H1 (cell line): ENCODE measurements around the gene NEUROD4. TPM values are rescaled to one million over a fixed set of nuclear protein-coding genes. Genes with fewer than 3 reads are reported as not detected.

ENCODE experiments used
- CTCF ChIA-PET: fragments of 300-600 bp; sonication (Branson Sonifier 250); formaldehyde crosslinking; loops from one replicate; lab custom pipeline; 2021; ENCODE audit not compliant: partially characterized antibody; lab: Charles Lee
- POLR2A ChIA-PET: fragments of 300-600 bp; sonication (Branson Sonifier 250); formaldehyde crosslinking; loops from one replicate; lab custom pipeline; 2021; ENCODE audit warnings: inconsistent platforms; ENCODE audit not compliant: partially characterized antibody; lab: Charles Lee
- DNase-seq, 2 experiments: peaks; one replicate each; pipeline versions ENCODE4 v3.0.0 to v3.0.0-alpha.2; 2010 to 2022; ENCODE audit warnings: low spot score in 2 of 2, low read depth in 1 of 2, mixed read lengths in 1 of 2
- FAIRE-seq: peaks from 2 replicates; lab custom pipeline; 2011; peaks lifted over from hg19 to GRCh38; lab: Jason Lieb, UNC
- H2AFZ ChIP-seq: 2 replicates; pipeline ENCODE4 v1.8.1; 2012; ENCODE audit warnings: low read length, inconsistent platforms
- H2AK5ac ChIP-seq: 2 replicates; pipeline ENCODE4 v1.6.1; 2013; ENCODE audit warnings: low read depth, low read length
- H2BK120ac ChIP-seq: replicated peaks from 2 replicates; pipeline ENCODE3; 2013; ENCODE audit warnings: low read depth, low read length, inconsistent platforms
- H2BK12ac ChIP-seq: 2 replicates; pipeline ENCODE4 v1.6.1; 2013; ENCODE audit warnings: low read depth, low read length
- H2BK15ac ChIP-seq: 2 replicates; pipeline ENCODE4 v1.6.1; 2013; ENCODE audit warnings: low read length
- H2BK20ac ChIP-seq: 2 replicates; pipeline ENCODE4 v1.6.1; 2013; ENCODE audit warnings: low read length
- H2BK5ac ChIP-seq: 2 replicates; pipeline ENCODE4 v1.6.1; 2013; ENCODE audit warnings: low read depth, low read length
- H3K14ac ChIP-seq: 2 replicates; pipeline ENCODE4 v1.6.1; 2013; ENCODE audit warnings: inconsistent platforms; ENCODE audit not compliant: insufficient read length
- H3K18ac ChIP-seq: 2 replicates; pipeline ENCODE4 v1.6.1; 2013; ENCODE audit warnings: low read length; ENCODE audit errors: extremely low read depth
- H3K23ac ChIP-seq: 2 replicates; pipeline ENCODE4 v1.6.1; 2013; ENCODE audit warnings: inconsistent platforms; ENCODE audit not compliant: insufficient read length
- H3K23me2 ChIP-seq: 2 replicates; pipeline ENCODE4 v1.6.1; 2013; ENCODE audit warnings: low read depth, low read length
- H3K27ac ChIP-seq: 2 replicates; pipeline ENCODE4 v1.6.1; 2011; ENCODE audit warnings: low read depth, low read length, inconsistent platforms
- H3K27me3 ChIP-seq, 4 experiments: replicated peaks in 1 of 4; 1 replicate in 1 of 4; 2 replicates in 3 of 4; pipeline versions ENCODE4 v1.6.1 to v1.8.1; 2011 to 2013; ENCODE audit warnings: low read length in 3 of 4, mild to moderate bottlenecking in 3 of 4, inconsistent platforms in 2 of 4, mixed read lengths in 2 of 4, moderate library complexity in 1 of 4; ENCODE audit not compliant: control insufficient read depth in 3 of 4, insufficient read depth in 3 of 4; ENCODE audit errors: extremely low read depth in 1 of 4
- H3K36me3 ChIP-seq, 4 experiments: 2 replicates each; pipeline versions ENCODE4 v1.6.1 to v1.8.1; 2011 to 2013; ENCODE audit warnings: mild to moderate bottlenecking in 4 of 4, low read length in 3 of 4, moderate library complexity in 2 of 4, control low read depth in 1 of 4, inconsistent platforms in 1 of 4; ENCODE audit not compliant: insufficient read depth in 4 of 4, control insufficient read depth in 2 of 4
- H3K4ac ChIP-seq: replicated peaks from 2 replicates; pipeline ENCODE3; 2013; ENCODE audit warnings: low read length, low read depth, mixed read lengths, inconsistent platforms; ENCODE audit not compliant: insufficient read length
- H3K4me1 ChIP-seq, 4 experiments: replicated peaks in 1 of 4; 1 replicate in 1 of 4; 2 replicates in 3 of 4; pipeline versions ENCODE4 v1.6.1 to v1.8.1; 2011 to 2013; ENCODE audit warnings: low read length in 3 of 4, inconsistent platforms in 2 of 4, mixed read lengths in 1 of 4; ENCODE audit not compliant: insufficient read depth in 4 of 4, control insufficient read depth in 3 of 4
- H3K4me2 ChIP-seq, 2 experiments: 2 replicates each; pipeline versions ENCODE4 v1.6.1 to v1.8.1; 2011 to 2013; ENCODE audit warnings: low read depth in 2 of 2, low read length in 2 of 2, control low read depth in 1 of 2, inconsistent platforms in 1 of 2, mild to moderate bottlenecking in 1 of 2; ENCODE audit not compliant: insufficient read depth in 1 of 2
- H3K4me3 ChIP-seq, 4 experiments: fragments of 200-600, 300-600 bp in 1 of 4; sonication (generic), shearing (Covaris generic), sonication (Bioruptor Twin) in 1 of 4; 2 replicates each; pipeline versions ENCODE4 v1.5.1 to v1.8.1; 2011 to 2016; ENCODE audit warnings: low read length in 4 of 4, low read depth in 3 of 4, control low read depth in 2 of 4, inconsistent platforms in 2 of 4, mild to moderate bottlenecking in 2 of 4, mixed read lengths in 1 of 4, moderate library complexity in 1 of 4; ENCODE audit not compliant: insufficient read depth in 2 of 4; ENCODE audit errors: extremely low read depth in 1 of 4
- H3K56ac ChIP-seq: replicated peaks from 2 replicates; pipeline ENCODE3; 2013; ENCODE audit warnings: low read depth, mild to moderate bottlenecking, mixed read lengths, low read length, inconsistent platforms; ENCODE audit not compliant: insufficient read length
- H3K79me1 ChIP-seq: 2 replicates; pipeline ENCODE4 v1.6.1; 2013; ENCODE audit warnings: low read depth, low read length, control low read depth
- H3K79me2 ChIP-seq, 2 experiments: 2 replicates each; pipeline versions ENCODE4 v1.6.1 to v1.8.1; 2012 to 2013; ENCODE audit warnings: low read length in 2 of 2, mild to moderate bottlenecking in 2 of 2, inconsistent platforms in 1 of 2; ENCODE audit not compliant: insufficient read depth in 2 of 2, control insufficient read depth in 1 of 2
- H3K9ac ChIP-seq, 4 experiments: replicated peaks in 1 of 4; 1 replicate in 1 of 4; 2 replicates in 3 of 4; pipeline versions ENCODE4 v1.6.1 to v1.8.1; 2011 to 2013; ENCODE audit warnings: low read depth in 3 of 4, low read length in 3 of 4, control low read depth in 2 of 4, mild to moderate bottlenecking in 2 of 4, moderate library complexity in 2 of 4, inconsistent platforms in 1 of 4; ENCODE audit errors: extremely low read depth in 1 of 4
- H3K9me3 ChIP-seq, 2 experiments: 2 replicates each; pipeline versions ENCODE4 v1.6.1 to v1.8.1; 2012 to 2013; ENCODE audit warnings: mild to moderate bottlenecking in 2 of 2, moderate library complexity in 2 of 2, control low read depth in 1 of 2, inconsistent platforms in 1 of 2, low read depth in 1 of 2, low read length in 1 of 2, mixed read lengths in 1 of 2; ENCODE audit not compliant: insufficient read depth in 2 of 2
- H4K20me1 ChIP-seq, 2 experiments: replicated peaks in 1 of 2; 2 replicates each; pipeline versions ENCODE3 to v1.8.1; 2011 to 2013; ENCODE audit warnings: inconsistent platforms in 2 of 2, low read length in 2 of 2, mild to moderate bottlenecking in 1 of 2; ENCODE audit not compliant: insufficient read depth in 2 of 2, control insufficient read depth in 1 of 2
- H4K5ac ChIP-seq: 2 replicates; pipeline ENCODE4 v1.6.1; 2013; ENCODE audit warnings: low read length, low read depth, mixed read lengths, inconsistent platforms; ENCODE audit not compliant: insufficient read length
- H4K8ac ChIP-seq: 2 replicates; pipeline ENCODE4 v1.8.0; 2013; ENCODE audit warnings: mild to moderate bottlenecking, moderate library complexity, low read length, inconsistent platforms; ENCODE audit not compliant: insufficient read depth; ENCODE audit errors: extremely low read depth
- H4K91ac ChIP-seq: replicated peaks from 2 replicates; pipeline ENCODE3; 2013; ENCODE audit warnings: low read length, mixed read lengths, inconsistent platforms; ENCODE audit not compliant: insufficient read length
- ATF3 ChIP-seq: IDR thresholded peaks from 2 replicates; pipeline ENCODE4 v1.6.1; 2011; ENCODE audit warnings: low read depth, mild to moderate bottlenecking, low read length; ENCODE audit not compliant: insufficient read depth
- BRCA1 ChIP-seq: IDR thresholded peaks from 2 replicates; pipeline ENCODE4 v1.6.1; 2012; ENCODE audit warnings: low read depth, low read length, improper control_type of control experiment
- CBX5 ChIP-seq: fragments of 300-800, 300-1000 bp; sonication (generic); IDR thresholded peaks from 2 replicates; pipeline ENCODE4 v1.7.1; 2016; ENCODE audit warnings: antibody characterized with exemption, low read length, low read depth
- CREB1 ChIP-seq: IDR thresholded peaks from 2 replicates; pipeline ENCODE4 v1.6.1; 2012; ENCODE audit warnings: inconsistent platforms
- CTCF ChIP-seq, 3 experiments: IDR thresholded peaks; 1 replicate in 2 of 3; 2 replicates in 1 of 3; pipeline versions ENCODE4 v1.5.1 to v1.6.1; 2011; ENCODE audit warnings: low read length in 3 of 3, mild to moderate bottlenecking in 3 of 3, inconsistent platforms in 2 of 3, low read depth in 1 of 3, moderate library complexity in 1 of 3; ENCODE audit not compliant: insufficient read depth in 1 of 3; ENCODE audit errors: control extremely low read depth in 1 of 3
- EZH2 ChIP-seq: fragments of 200-600 bp; sonication (generic); IDR thresholded peaks from 2 replicates; pipeline ENCODE4 v1.7.1; 2012; ENCODE audit warnings: low read depth, mild to moderate bottlenecking, moderate library complexity, low read length, inconsistent platforms; ENCODE audit not compliant: severe bottlenecking
- KDM4A ChIP-seq: IDR thresholded peaks from one replicate; pipeline ENCODE4 v1.7.1; 2012; ENCODE audit warnings: low read depth, mild to moderate bottlenecking, moderate library complexity, low read length, inconsistent platforms; ENCODE audit not compliant: severe bottlenecking
- PHF8 ChIP-seq: fragments of 200-600 bp; sonication (generic); conservative IDR thresholded peaks from 2 replicates; pipeline ENCODE4 v1.7.1; 2012; ENCODE audit warnings: low read depth, mild to moderate bottlenecking, inconsistent platforms, low read length, moderate library complexity
- POLR2A ChIP-seq, 2 experiments: IDR thresholded peaks; 1 replicate in 1 of 2; 2 replicates in 1 of 2; pipeline ENCODE4 v1.6.1; 2011; ENCODE audit warnings: low read depth in 2 of 2, low read length in 2 of 2, mild to moderate bottlenecking in 2 of 2; ENCODE audit errors: control extremely low read depth in 1 of 2
- SIRT6 ChIP-seq: IDR thresholded peaks from one replicate; pipeline ENCODE4 v1.7.1; 2012; ENCODE audit warnings: low read length, inconsistent platforms
- SP2 ChIP-seq: IDR thresholded peaks from 2 replicates; pipeline ENCODE4 v1.6.1; 2012; ENCODE audit warnings: mild to moderate bottlenecking, low read length, inconsistent platforms
- TBP ChIP-seq: IDR thresholded peaks from 2 replicates; pipeline ENCODE4 v1.6.1; 2011; ENCODE audit warnings: low read depth, low read length, improper control_type of control experiment
- WGBS, 2 experiments: shearing (Covaris generic) in 1 of 2; methylation state at CpG; one replicate each; pipeline versions ENCODE4 v1.1.6 to v1.1.7; 2013 to 2015; ENCODE audit warnings: low lambda C conversion rate in 2 of 2, mixed read lengths in 2 of 2, inconsistent platforms in 1 of 2, low coverage in 1 of 2, missing lambda C conversion rate in 1 of 2; ENCODE audit not compliant: insufficient replicate concordance in 2 of 2, insufficient coverage in 1 of 2, insufficient read length in 1 of 2; ENCODE audit errors: extremely low coverage in 1 of 2, missing lambda C conversion rate in 1 of 2; 5-methylcytosine and 5-hydroxymethylcytosine counted together
- polyA plus RNA-seq, 7 experiments: library from polyadenylated mRNA; depleted of rRNA in 3 of 7; stranded (reverse) in 5 of 7; unstranded in 2 of 7; fragments of >200 nt in 5 of 7; fragments of 200-250 nt in 2 of 7; gene quantifications; 1 replicate in 5 of 7; 2 replicates in 1 of 7; 4 replicates in 1 of 7; pipeline versions ENCODE4 v1.2.1 to v1.2.3, GENCODE V29; 2011 to 2013; ENCODE audit warnings: missing spikeins in 2 of 7, mixed read lengths in 2 of 7
- total RNA-seq: library from RNA; stranded (reverse); fragmentation: NEBNext Ultra II Directional; extraction: Animal tissue kit (Norgen Biotek cat#: 25700); gene quantifications from 2 replicates; pipeline ENCODE4 v1.2.1, GENCODE V29; 2021

NEUROD4 gene
- total and polyA plus RNA-seq, 2 of the 8 experiments (the other 6 are each of a cell fraction or from before 2014, with no cell fraction given) = not detected

GRCh38 chr12:54980341-54980740 is 39.4 kb upstream of the NEUROD4 start:
- no peaks in the 10 kb centered on the region for H3K36me3 ChIP-seq
- TF ChIP-seq SIRT6 (no peak), ATF3 (no peak), PHF8 (no peak), CTCF (IDR thresholded peaks at IDR 0.05; ENCODE audit: control extremely low read depth in 1 of 3, insufficient read depth in 1 of 3, low read depth in 1 of 3, low read length in 3 of 3) (no peak), CBX5 (no peak), BRCA1 (no peak), TBP (no peak), EZH2 (no peak), POLR2A (IDR thresholded peaks at IDR 0.05; ENCODE audit: control extremely low read depth in 1 of 2, low read depth in 2 of 2, low read length in 2 of 2) (no peak), SP2 (no peak), KDM4A (no peak), CREB1 (no peak)

More at GRCh38 chr12:54980341-54980740, 39.4 kb upstream of the NEUROD4 start:
- H2BK120ac ChIP-seq = no peak overlapping the region
- no peak overlapping the region for H2AK5ac ChIP-seq
- no peak overlapping the region for H3K4me2 ChIP-seq
- no peak overlapping the region for H3K14ac ChIP-seq
- WGBS, 2 experiments = 96% methylated on average over 5 of the region's 5 CpGs; no CpG with 5 or more reads in 1 of the 2 experiments
- no peaks in the 10 kb centered on the region for H3K27me3 ChIP-seq
- H2BK12ac ChIP-seq = no peak overlapping the region
- no peaks in the 10 kb centered on the region for H3K79me2 ChIP-seq
- no peak overlapping the region for H2BK20ac ChIP-seq
- no peak overlapping the region for H3K9ac ChIP-seq
- H3K9me3 ChIP-seq = no peaks in the 10 kb centered on the region
- H3K23me2 ChIP-seq = no peaks in the 10 kb centered on the region
- H4K5ac ChIP-seq = no peak overlapping the region
- no peak overlapping the region for H3K23ac ChIP-seq
- no peaks in the 10 kb centered on the region for H3K79me1 ChIP-seq
- no peak overlapping the region for H2BK5ac ChIP-seq
- H2AFZ ChIP-seq = no peak overlapping the region
- no peak overlapping the region for H3K27ac ChIP-seq
- H3K4me1 ChIP-seq = peaks cover 0 to 4% (median 1%) of the 10 kb centered on the region in 4 experiments; a peak in 1 of 7 replicates
- DNase-seq (no peak), FAIRE-seq (no peak)
- no peak overlapping the region for H4K8ac ChIP-seq
- no peak overlapping the region for H3K4ac ChIP-seq
- ChIA-PET POLR2A (no interaction called here), CTCF (interaction anchor here (0.6 to 3.2 kb wide), 5 partner anchors 12 to 171 kb away, joined by 3 to 13 read pairs (median 4); no protein-coding TSS in a partner anchor)
- H3K18ac ChIP-seq = no peak overlapping the region
- no peak overlapping the region for H2BK15ac ChIP-seq
- no peaks in the 10 kb centered on the region for H4K20me1 ChIP-seq
- H3K56ac ChIP-seq = no peak overlapping the region
- H4K91ac ChIP-seq = no peak overlapping the region
- no peak overlapping the region for H3K4me3 ChIP-seq
